ENCODE results near the gene ESYT1. TPM values are rescaled to one million over a fixed set of nuclear protein-coding genes. Genes with fewer than 3 reads are reported as not detected.
"Not testable (repeated sequence)": the region's sequence is repeated elsewhere in the genome, so short reads cannot be mapped to it uniquely, and the experiment has no call there.

The ESYT1 gene
- total RNA-seq, 1 donor from 2014 or later: 26.5 TPM

DNA sequence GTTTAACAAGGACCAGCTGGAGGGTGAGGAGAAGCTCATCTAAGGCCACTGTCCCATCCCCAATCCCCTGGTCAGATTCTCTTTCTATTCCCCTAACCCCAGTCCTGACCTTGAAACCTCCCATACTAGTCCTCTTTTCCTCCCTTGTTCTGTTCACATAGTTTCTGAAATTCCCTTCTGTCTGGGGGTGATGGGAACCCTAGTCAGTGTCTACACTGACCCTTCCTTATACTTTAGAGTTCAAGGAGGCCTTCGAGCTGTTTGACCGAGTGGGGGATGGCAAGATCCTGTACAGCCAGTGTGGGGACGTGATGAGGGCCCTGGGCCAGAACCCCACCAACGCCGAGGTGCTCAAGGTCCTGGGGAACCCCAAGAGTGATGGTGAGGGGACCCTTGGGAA, 26.8 kb downstream of the ESYT1 start:
- DNase-seq (ENCODE audit: low spot score in 2 of 2) (no peak), FAIRE-seq (no peak)

DNA sequence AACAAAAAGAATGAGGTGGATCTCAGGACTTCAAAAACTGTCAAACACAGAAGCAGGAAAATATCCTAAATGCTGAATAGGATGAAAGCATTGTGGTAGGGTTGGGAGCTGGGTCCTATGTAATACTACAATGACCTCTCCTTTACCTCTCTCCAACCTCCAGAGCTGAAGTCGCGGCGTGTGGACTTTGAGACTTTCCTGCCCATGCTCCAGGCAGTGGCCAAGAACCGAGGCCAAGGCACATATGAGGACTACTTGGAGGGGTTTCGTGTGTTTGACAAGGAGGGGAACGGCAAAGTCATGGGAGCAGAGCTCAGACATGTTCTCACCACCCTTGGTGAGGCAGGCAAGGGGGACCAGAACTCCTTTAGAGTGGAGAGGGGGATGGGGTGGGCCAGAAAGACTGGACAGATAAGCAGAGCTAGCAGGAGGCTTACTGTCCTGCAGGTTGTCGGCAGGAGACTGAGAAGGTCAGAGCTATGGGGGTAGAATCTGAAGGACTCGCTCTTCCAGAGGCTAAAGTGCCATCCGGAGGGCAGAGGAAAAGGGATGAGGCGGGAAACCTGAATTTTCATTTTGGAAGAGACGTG, 27.3 kb downstream of the ESYT1 start:
- FAIRE-seq: no peak
- DNase-seq (ENCODE audit: low spot score in 2 of 2): no peak

DNA sequence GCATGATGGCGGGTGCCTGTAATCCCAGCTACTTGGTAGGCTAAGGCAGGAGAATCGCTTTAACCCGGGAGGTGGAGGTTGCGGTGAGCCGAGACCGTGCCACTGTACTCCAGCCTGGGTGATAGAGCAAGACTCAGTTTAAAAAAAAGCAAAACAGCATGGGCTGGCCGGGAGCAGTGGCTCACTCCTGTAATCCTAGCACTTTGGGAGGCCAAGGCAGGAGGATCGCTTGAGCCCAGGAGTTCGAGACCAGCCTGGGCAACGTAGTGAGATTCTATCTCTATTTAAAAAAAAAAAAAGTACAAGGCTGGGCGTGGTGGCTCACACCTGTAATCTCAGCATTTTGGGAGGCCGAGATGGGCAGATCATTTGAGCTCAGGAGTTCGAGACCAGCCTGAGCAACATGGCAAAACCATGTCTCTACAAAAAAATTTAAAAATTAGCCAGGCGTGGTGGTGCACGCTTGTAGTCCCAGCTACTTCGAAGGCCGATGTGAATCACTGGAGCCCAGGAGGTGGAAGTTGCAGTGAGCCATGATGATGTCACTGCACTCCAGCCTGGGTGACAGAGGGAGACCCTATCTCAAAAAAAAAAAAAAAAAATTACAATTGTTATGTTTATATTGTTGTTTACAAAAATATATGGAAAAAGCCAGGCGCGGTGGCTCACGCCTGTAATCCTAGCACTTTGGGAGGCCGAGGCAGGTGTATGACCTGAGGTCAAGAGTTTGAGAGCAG, 28.6 kb downstream of the ESYT1 start:
- DNase-seq (ENCODE audit: low spot score in 2 of 2); FAIRE-seq: not testable (repeated sequence)

DNA sequence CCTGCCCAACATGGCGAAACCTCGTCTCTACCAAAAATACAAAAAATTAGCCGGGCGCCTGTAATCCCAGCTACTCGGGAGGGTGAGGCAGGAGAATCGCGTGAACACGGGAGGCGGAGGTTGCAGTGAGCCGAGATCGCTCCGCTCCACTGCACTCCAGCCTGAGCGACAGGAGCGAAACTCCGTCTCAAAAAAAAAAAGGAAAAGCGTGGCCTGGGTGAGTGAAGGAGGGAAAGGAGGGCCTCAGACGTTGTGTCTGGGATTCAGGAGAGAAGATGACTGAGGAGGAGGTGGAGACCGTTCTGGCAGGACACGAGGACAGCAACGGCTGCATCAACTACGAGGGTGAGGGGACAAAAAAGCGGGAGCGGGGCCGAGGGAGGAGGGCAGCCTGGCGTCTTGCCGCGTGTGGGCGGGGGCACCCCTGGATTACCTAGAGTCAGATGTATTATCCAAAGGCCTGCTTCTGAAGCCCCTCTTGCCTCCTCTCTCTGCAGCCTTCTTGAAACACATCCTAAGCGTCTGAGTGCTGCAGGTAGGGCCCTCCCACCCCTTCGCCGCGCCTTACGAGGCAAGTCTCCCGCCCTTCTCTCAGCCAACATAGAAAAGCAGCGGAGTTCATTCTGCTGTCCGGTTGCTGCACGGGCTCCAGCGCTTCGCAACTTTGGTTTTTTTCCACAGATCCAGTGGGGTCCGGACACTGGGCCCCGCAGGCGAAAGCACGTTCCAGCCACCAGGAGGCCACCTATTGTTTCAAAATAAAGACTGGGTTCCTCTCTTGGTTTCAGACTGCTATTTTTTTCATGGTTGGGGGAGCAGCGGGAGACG, 29.3 kb downstream of the ESYT1 start:
- FAIRE-seq (no peak), DNase-seq (ENCODE audit: low spot score in 2 of 2) (peak in 1 of 2 donors; percentile 63)

DNA sequence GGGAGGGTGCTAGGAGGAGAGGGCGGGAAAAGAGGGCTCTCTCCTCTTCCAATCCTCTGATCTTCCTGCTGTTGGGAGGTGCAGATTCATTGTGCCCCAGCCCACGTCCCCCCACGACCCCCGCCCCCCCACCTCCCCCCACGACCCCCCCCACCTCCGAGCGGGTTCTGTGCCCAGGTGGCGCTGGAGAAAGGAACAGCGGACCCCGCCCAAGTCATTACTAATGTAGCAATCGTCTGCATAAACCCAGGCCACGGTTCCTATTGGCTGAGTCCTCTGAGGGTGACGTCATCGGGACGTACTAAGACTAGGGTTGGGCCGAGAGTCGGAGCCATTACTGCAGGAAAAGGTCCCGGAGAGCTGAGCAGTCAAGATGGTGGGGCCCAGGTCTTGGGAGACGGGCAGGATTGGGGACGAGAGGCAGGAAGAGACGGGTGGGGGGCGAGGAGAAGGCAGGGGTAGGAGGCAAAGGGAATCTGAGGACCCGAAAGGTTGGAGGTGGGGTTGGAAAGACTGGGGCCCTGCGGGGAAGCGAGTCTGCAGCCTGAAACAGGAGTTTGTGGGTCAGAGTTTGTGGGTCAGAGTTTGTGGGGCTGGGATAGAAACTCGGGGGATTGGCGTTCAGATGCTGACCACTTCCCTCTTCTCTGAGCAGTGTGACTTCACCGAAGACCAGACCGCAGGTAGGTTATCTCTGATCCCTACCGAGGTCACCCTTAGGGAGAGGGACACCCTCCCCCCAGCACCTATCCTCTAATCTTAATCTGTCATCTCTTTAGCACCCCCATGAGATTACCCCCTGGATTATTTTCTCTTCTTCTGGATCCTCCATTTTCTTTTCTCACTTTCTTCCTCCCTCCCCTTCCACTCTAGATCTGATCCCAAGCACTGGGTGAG, 30.2 kb downstream of the ESYT1 start, which contains the start of gene MYL6:
Gene MYL6, plus strand, starts transcription at position 331 of the 897 bp plus-strand sequence. Its CDS starts 43 bp downstream, at position 374.
- FAIRE-seq (no peak), DNase-seq (ENCODE audit: low spot score in 2 of 2) (peak; percentile 90 to 95)

DNA sequence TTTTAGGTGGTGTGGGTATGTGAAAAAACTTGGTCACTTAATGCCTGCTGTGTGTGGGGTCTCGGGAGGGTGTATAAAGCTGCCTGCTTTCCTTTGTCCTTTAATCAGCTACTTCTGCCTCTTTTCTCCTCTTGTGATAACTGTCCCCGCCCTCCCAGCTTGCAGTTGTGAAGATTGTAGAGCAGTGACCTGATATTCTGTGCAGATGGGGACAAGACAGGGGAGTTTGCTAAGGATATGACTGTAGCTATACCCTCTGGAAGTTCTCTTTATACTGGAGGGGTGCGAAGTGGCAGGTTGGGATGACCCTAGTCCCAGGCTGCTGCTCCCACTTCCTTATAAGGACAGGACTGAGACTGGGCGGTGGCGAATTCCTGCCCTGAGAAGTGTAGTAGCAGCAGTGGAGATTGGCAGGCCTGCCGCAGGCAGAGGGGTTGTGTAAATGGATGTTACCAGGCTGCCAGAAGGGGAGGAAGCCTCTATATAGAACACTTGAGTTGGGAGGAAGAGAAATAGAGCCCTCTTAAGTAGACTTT, 30.9 kb downstream of the ESYT1 start:
- FAIRE-seq (no peak), DNase-seq (ENCODE audit: low spot score in 2 of 2) (peak; percentile 42 to 62)

DNA sequence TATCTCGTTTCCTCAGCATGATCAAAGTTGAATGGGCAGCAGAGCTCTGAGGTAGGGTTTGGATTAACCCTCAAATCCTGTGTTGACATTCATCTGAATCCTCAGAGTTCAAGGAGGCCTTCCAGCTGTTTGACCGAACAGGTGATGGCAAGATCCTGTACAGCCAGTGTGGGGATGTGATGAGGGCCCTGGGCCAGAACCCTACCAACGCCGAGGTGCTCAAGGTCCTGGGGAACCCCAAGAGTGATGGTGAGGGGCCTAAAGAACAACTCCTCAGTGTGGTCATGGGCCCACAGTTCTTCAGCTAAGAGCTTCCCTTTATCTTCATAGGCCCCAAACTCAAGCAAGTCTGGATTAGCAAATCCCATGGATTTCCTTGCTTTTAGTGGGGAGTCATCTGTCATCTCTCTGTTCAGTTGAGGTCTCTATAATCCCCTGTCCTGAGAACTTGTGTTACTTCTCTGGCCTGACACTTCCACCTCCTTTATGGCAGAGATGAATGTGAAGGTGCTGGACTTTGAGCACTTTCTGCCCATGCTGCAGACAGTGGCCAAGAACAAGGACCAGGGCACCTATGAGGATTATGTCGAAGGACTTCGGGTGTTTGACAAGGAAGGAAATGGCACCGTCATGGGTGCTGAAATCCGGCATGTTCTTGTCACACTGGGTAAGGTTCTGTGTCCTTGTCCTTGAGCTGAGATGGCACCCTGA, 31.6 kb downstream of the ESYT1 start:
- DNase-seq (ENCODE audit: low spot score in 2 of 2) (no peak), FAIRE-seq (no peak)

DNA sequence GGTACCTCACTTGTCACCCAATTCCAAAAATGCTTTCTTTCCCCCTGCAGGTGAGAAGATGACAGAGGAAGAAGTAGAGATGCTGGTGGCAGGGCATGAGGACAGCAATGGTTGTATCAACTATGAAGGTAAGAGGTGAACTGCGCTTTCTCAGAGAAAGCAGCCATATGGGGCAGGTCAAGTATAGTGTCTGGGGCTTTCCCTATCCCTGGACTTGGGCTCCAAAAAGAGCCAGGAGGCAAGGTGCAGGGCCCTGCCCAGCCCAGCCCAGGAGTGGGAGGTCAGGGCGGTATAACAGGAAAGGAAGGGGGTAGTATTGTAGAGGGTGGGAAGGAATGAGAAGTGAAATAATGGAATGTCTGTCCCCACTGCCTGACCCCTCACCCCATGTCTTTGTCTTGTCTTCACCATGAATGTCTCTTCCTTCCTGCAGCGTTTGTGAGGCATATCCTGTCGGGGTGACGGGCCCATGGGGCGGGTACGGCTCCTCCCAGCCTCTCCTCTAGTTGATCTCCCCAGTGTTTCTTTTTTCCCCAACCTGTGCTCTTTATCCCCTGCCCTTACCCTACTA, 32.2 kb downstream of the ESYT1 start:
- DNase-seq (ENCODE audit: low spot score in 2 of 2): no peak
- no peak for FAIRE-seq

DNA sequence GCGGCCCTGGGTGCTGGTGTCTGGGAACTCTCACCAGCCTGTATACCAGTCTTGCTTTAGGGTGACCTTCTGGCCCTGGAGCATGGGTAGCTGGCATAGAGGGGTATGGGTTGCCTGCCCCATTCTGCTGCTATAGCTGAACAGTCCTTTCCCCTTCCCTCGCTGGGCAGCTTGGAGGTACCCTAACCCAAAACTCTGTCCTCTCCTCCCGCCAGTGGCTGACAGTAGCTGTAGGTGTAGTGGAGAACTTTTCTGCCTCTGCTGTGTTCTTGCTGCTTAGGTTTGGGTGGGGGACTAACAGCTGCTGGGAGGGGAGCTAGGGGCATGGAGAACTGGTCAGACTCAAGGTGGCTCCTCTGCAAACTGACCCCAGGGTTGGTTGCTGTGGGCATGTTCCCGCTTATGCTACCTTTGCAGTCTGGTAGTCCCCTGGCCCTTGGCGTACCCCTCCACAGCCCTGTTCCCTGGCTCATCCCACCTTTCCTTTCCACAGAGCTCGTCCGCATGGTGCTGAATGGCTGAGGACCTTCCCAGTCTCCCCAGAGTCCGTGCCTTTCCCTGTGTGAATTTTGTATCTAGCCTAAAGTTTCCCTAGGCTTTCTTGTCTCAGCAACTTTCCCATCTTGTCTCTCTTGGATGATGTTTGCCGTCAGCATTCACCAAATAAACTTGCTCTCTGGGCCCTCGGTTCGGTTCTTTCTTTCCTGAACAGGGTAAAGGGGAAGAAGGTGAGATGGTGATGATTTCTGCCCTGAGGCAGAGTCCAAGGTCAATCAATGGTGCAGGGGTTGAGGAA, 33.0 kb downstream of the ESYT1 start:
- FAIRE-seq (no peak), DNase-seq (ENCODE audit: low spot score in 2 of 2) (no peak)

DNA sequence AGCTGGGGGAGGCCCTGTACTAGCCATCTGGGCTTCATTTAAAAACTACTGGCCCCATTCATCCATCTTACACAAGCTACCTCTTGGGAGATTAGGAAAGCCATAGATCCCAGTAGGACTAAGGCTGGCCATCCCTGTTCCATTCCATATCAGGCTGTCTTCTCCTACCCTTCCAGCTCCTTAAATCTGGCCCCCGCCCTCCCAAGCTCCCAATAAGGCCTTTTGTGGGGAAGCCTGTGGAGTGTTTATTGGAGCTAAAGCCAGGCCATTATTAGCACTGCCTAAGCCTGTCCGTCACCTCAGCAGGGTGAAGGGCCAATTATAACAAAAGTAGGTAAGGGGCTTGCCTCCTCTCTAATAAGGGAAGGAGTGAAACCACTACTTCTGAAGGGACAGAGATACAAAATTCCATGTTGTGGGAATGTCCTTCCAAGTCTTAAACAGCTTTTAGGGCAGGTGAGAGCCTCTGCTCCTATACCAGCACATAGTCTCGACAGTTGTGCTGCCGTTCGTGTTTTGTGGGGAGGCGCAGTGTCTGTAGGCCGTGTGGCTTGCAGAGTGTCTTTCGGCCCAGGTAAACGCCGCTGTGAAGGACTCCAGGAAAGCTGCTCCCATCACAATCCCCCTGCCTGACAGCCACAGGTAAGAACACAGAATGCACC, 33.8 kb downstream of the ESYT1 start:
- FAIRE-seq: no peak
- no peak for DNase-seq (ENCODE audit: low spot score in 2 of 2)

DNA sequence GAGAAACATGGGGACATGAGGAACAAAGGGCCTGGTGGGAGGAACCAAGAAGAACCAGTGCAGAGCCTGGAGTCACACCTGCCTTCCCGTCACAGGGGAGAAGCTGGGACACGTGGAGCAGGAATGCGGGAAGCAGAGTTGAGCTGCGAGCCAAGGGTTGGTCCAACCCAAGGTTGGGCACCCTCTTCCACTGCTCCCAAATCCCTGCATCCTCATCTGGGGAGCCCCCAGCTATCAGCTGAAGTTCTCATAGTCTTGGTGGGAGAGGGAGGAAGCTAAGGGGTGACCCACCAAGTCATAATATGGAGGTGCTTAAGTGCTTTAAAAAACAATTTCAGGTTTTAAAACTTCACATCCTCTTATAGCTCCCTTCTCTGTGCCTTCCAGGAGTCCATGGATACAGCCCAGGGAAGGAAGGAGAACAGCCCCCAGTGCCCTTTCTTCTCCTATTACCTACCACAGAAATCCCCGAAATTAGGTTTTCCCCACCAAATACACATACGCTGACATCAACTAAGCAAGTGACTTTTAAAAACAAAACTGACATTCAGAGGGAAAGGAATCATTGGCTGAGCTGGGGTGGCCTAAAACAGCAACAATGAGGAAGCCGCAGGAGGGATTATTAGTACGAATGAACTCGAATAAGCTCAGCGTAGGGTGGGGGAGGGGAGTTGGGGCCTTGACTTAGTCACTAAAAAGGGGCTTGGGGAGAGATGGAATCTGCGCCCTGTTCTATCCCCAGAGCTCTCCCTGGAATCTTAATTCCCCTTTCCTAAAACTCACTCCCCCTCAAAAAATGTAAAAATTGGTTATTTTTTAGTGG, 34.6 kb downstream of the ESYT1 start:
- DNase-seq (ENCODE audit: low spot score in 2 of 2): no peak
- no peak for FAIRE-seq

DNA sequence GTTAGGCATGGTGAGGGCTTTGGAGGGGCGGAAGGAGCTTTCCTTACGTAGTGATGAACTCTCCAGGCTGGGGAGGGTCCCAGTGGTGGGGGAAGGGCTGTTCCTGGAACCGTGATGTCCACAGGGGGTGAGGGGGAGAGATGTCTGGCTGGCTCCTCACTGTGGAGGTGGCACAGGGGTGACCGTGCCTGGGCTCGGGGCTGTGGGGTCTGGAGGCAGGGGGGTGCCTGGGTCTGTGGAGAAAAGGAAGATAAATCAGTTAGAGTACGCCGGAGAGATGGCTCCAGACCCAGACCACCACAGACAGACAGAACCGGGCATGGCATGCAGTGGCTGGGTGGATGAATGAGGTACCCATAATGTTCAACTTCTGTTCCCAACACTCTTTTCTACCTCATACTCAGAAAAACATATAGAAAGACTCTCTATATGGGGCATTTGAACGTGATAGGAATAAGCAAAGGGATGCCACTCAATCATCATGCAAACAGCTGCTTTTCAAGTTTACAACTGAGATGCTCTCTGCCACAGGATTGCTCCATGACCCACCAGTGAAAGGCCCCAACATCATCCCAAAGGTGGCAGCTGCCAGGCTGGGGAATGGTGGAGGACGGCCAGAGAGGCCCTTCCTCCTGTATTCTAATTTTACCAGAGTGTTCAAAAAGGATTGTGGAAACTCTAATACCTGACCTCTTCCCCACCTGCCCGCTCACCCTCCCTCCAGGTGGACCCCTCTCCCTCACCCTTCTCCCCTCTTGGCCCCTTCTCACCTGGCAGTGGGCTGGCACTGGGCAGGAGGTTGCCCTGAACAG, 35.7 kb downstream of the ESYT1 start:
- FAIRE-seq (no peak), DNase-seq (ENCODE audit: low spot score in 2 of 2) (no peak)

DNA sequence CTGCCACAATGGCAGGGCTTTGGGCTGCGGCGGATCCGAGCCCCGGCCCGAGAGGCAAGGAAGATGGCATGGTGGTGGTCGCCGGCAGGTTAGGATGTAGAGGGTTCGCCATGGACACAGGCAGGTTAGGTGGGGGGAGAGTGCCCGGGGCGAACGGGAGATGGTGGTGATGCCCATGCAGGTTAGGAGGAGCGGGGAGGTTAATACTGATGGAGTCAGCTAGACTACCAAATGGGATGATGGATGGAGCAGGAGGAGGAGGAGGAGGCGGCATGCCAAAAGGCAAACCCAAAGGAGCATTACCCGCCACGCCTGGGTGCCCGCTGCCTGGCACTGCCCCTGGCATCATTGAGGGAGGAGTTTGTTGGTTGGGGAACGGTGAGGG, 36.3 kb downstream of the ESYT1 start:
- FAIRE-seq (no peak), DNase-seq (ENCODE audit: low spot score in 2 of 2) (no peak)

DNA sequence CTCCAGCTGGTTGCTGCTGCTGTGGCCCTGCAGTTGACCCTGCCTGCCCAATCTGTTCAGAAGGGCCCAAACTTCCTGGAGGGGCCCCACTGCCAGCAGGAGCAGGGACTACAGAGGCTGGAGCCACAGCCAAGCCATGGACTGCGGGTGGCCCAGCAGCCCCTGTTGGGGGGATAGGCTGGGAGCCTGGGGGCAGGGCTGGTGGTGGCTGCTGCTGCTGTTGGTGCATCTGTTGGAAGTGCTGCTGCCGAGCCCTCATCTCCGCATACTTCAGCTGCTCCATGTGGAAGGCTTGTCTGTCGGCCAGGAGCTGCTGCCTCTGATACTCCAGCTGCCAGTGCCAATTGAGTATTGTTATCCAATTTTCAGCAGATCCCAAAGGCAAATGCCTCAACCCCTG, 37.3 kb downstream of the ESYT1 start:
- FAIRE-seq (no peak), DNase-seq (ENCODE audit: low spot score in 2 of 2) (no peak)

DNA sequence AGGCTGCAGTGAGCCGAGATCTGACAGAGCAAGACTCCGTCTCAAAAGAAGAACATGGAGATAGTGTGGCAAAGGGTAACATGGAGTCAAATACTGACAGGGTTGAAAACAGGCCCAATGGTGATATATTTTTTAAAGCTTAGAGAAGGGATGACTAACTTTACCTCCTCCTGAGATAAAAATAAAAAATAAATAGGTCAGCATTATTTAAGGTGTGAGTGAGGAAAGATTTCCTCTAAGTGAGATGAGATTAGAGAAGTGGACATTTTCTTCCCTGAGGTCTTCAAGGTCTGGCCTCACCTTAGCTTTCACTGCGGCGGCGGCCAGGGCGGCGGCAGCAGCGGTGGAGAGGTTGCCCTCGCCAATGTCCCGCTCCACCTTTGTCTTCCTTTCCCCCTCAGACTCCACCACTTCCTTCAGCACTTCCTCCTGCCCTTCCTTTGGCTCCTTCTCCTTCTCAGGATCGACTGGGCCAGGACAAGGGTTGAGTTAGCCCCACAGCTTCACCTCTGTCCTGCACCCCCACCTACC, 41.2 kb downstream of the ESYT1 start:
- FAIRE-seq: no peak
- DNase-seq (ENCODE audit: low spot score in 2 of 2): no peak

DNA sequence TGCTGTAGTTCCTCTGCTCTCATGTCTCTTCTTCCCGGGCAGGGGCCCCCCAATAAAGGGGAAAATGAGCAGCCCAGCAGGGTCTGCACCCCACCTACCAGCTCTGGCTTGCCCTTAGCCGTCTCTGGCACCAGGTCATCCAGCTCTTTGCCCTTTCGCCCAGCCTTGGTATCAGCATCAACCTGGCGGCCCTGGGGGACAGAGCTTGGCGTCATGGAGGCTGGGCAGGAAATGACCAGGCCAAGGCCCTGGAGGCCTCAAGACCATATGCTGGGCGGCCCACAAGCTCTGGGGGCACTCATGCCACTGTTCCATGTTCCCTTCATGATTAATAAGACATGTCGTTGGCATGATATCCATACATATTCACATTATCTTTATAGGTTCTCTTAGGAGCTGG, 44.8 kb downstream of the ESYT1 start:
- no peak for DNase-seq (ENCODE audit: low spot score in 2 of 2)

More for the DNA sequence above, 44.8 kb downstream of the ESYT1 start:
- FAIRE-seq: no peak

Measured in frontal cortex (tissue), 4 donors.